CD4-positive, alpha-beta T cell treated with Interleukin-17A for 4 hours (primary cell): ENCODE results near the gene DLGAP1.
"Not testable (repeated sequence)": the region's sequence is repeated elsewhere in the genome, so short reads cannot be mapped to it uniquely, and the experiment has no call there.

Experiments used
- DNase-seq: peaks from one replicate; pipeline ENCODE4 v3.0.0-alpha.2; 2020; ENCODE audit warnings: mixed read lengths

The DLGAP1 gene

GRCh38 chr18:3479978-3480509 lies 975.1 kb downstream of the DLGAP1 start:
- DNase-seq: no peak

DNA sequence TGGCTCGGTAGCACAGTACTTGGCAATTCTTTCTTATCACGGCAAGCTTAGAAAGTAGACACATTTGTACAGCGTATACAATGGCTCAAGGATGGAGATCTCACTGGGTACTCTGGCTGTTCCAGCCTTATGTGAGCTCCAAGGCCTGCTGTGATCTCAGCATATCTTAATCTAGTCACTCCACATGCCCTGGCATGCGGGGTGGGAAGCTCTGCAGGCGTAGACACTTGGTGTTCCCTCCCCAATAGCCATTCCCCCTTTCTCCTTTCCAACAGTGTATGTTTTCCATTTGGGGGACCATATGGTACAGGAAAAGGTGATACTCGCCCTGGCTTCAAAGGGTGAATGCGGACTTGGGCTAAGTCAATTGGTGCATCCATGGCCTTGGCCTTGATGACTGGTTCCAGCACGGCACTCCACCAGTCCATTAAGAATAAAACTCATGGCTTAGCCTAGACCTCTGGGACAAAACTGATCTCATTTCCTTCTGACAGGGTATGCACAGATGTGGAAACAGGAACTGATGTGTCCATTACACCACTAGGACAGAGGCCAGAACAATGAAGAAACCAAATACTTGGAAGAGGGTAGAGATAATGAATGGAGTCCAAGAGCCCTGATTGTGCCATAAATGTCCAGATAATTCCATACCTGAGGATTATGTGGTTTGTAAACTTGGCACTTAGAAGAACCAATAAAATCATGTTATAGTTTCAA lies 976.7 kb downstream of the DLGAP1 start:
- DNase-seq: no peak

- no peak for DNase-seq
These were observed 982.2 kb downstream of the DLGAP1 start for GRCh38 chr18:3472681-3473544.

- not testable (repeated sequence) for DNase-seq
These were observed 983.0 kb downstream of the DLGAP1 start for GRCh38 chr18:3472121-3472520.

GRCh38 chr18:3471141-3471648 lies 983.9 kb downstream of the DLGAP1 start:
- no peak for DNase-seq

GRCh38 chr18:3468833-3469232 lies 986.3 kb downstream of the DLGAP1 start:
- no peak for DNase-seq

DNA sequence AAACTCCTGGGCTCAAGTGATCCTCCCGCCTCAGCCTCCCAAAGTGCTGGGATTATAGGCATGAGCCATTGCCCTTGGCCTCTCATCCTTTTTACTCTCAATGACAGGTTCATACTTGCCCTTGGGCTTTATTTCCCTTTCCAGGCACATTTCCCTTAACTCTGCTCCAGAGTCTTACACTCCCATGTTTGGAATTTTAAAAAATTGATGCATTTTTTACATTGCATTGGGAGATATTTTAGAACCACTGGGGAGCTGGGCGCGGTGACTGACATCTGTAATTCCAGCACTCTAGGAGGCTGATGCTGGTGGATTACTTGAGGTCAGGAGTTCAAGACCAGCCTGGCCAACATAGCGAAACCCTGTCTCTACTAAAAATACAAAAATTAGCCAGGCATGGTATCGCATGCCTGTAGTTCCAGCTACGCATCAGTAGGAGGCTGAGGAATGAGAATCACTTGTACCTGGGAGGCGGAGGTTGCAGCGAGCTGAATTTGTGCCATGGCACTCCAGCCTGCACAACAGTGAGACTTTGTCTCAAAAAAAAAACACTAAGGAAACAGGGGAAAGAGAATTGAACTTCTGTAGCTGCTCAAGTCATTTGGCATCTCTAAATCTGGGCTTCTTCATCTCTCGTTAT lies 986.9 kb downstream of the DLGAP1 start:
- DNase-seq: no peak

DNA sequence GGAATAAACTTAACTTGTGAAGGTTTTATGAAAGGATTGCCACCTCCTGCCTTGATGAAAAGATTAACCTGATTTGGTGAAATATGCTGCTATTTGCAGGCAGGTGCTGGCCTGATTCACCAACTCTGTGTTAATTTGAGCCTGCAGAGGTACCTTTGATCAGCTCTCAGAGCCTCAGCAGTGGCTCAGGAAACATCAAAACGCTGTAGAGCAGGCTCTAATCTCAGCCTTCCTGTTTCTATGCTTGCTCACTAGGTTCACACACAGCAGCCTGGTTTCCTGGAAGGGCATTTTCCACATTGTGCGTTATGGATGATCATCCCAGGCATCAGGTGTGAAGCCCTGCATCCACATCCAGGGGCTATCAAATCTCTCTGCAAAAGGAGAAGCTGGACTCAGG lies 988.2 kb downstream of the DLGAP1 start:
- DNase-seq: peak; percentile 49

DNA sequence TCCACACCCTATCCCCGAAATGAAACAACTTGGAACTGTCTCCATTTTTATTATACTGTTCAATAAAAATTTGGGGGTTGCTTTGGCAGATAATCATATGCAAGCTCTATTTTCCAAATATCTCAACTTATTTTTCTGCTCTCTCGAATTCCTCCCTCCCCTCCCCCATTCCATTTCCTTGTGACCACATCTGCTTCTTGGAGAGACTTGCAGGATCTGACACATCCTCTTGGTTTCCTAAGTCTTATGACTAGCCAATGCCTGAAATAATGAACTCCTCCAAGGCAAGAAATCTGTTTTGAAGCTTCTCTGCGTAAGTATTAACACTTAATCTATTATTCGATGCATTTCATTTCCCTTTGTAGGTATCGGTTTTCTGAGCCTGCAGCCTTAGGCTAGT lies 989.1 kb downstream of the DLGAP1 start:
- no peak for DNase-seq

DNA sequence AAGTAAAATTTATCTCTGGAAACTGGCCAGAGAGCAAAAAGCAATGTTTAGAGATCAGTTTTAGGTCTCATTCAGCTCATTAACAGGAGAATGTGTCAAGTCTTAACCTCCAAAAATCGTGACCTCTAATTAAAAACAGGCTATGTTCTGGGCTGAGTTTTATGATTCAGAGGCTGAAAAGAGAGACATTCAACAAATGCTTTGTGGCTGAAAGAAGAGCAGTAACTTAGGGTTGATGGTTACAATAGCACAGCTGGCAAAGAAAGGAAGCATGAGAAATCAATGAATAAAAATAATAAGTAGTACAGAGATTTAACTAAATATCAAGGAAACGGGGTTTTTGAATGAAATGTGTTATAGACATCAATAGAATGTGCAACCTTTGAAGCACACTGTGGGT lies 992.1 kb downstream of the DLGAP1 start:
- no peak for DNase-seq

GRCh38 chr18:3461704-3462103 lies 993.4 kb downstream of the DLGAP1 start:
- DNase-seq: no peak

DNA sequence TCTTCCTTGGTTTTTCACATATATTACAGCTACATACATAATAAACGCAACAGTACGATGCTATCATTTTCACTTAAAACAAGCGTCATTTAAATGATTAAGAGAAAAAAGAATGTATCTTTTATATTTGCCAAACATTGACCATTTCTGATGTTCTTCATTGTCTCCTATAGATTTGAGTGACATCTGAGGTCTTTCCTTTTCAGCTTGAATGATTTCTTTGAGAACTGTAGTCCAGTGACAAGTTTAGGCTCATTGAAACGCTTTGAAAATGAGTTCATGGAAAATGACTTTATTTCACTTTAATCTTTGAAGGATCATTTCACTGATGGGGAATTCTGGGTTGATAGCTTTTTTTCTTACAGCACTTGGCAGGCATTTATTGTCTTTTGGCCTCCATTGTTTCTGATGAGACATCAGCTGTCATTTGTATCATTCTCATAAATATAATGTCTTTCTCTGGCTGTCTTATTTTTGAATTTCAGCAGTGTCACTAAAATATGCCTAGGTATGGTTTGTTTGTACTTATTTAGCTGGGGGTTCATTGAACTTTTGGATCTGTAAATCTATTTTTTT lies 994.2 kb downstream of the DLGAP1 start:
- no peak for DNase-seq

DNA sequence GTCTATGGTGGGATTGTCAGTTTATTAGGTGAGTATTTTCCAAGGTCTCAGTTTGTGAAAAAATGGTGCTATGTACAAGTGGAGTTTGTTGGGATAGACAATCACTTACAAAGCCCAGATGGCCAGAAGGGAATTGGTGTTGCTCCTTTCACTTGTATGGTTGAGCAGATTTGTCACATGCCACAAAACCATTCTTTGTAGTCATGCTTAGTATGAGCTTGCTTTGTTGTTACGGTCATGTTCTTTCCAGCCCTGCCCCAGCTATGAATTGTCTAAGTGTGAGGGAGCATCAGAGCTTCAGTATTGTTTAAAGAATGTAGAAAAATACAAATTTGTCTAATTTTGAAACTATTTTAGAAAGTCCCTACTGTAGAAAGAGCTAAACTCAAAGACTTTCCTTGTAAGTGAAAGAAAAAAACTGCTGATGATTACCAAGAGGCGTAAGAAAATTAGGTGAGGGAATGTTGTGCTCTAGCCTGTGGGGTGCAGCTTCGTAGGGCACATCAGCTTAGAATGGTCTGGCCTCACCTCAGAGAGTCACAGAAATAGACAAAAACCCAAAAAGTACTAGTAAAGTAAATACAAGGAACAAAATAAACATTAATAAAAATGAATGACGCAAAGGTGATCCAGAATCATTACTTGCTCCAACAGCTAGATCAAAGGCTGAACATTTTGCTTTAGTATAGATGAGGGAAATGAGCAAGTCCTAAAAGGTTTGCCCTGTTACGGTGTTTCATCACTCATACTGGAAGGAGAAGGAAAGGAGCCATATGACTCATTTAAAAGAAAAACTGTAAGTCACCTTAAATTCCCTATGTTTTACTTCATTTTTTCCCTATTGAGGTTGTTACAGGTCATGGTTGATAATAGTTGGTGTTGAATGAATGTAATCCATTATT lies 995.9 kb downstream of the DLGAP1 start:
- DNase-seq: no peak

GRCh38 chr18:3458378-3458777 lies 996.7 kb downstream of the DLGAP1 start:
- DNase-seq: peak; percentile 17

DNA sequence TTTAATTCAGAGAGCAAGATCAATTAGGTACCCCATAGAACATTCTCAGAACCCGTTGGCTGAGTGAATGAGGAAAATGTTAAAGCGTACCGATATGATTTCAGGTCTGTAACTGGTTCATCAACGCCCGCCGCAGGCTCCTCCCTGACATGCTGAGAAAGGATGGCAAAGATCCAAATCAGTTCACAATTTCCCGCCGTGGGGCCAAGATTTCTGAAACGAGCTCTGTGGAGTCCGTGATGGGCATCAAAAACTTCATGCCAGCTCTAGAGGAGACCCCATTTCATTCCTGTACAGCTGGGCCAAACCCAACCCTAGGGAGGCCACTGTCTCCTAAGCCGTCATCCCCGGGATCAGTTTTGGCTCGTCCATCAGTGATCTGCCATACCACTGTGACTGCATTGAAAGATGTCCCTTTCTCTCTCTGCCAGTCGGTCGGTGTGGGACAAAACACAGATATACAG lies 997.8 kb downstream of the DLGAP1 start:
- no peak for DNase-seq

- no peak for DNase-seq
These were observed 998.4 kb downstream of the DLGAP1 start for GRCh38 chr18:3456686-3457069.

DNA sequence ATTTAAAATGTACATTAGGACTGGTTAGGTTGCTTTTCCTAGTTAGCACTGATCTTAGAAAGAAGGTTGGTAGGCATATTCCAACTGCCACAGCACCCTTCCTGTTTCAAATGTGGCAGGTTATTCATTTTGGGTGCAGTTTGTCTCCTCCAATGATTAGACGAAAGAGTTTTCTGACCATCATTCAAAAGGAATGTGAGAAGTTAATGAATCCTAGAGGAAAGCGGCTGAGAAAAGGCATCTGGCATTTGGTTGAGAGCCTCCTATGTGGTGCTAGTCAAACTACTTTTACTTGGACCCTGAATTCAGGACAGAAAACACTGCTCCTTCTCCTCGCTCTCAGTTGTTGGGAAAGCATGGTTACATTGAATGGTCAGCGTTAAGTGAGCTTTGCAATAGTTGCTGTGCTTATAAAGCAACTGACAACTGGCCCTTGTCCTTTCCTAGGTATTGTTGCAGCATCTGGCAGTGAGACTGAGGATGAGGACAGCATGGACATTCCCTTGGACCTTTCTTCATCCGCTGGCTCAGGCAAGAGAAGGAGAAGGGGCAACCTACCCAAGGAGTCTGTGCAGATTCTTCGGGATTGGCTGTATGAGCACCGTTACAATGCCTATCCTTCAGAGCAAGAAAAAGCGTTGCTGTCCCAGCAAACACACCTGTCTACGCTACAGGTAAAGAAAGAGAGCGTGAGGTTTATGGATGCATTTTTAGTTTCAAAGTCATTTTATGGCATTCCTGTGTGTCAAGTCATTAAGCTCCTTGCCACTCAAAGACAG lies 999.0 kb downstream of the DLGAP1 start:
- no peak for DNase-seq

GRCh38 chr18:3455090-3455635 lies 999.9 kb downstream of the DLGAP1 start:
- DNase-seq: no peak

GRCh38 chr18:3454365-3455089 lies 1000.6 kb downstream of the DLGAP1 start:
- peak; percentile 50 for DNase-seq
